NCI-H1092 treated with DMSO at 0.1 percent for 48 hours (cell line): ENCODE data around the gene PCNT.
"Not testable (repeated sequence)": the region's sequence is repeated elsewhere in the genome, so short reads cannot be mapped to it uniquely, and the experiment has no call there.

Source experiments
- DNase-seq: peaks from one replicate; lab custom pipeline; 2025; lab: John Stamatoyannopoulos, UW

The PCNT gene

GRCh38 chr21:46454634-46455390, 130.9 kb downstream of the PCNT start:
- no peak for DNase-seq

- DNase-seq = no peak
Observed at GRCh38 chr21:46455575-46456385, 131.8 kb downstream of the PCNT start.

- no peak for DNase-seq
Observed at GRCh38 chr21:46456750-46457149, 132.8 kb downstream of the PCNT start.

GRCh38 chr21:46457801-46458314, 133.9 kb downstream of the PCNT start:
- peak; percentile 44 for DNase-seq

GRCh38 chr21:46458315-46459023, 134.5 kb downstream of the PCNT start, which contains the start of gene DIP2A:
TSS of gene DIP2A (plus strand) at chr21:46458891. CDS start at chr21:46459132, 241 bp downstream.
- peak; percentile 98 for DNase-seq

GRCh38 chr21:46459024-46459355, 135.0 kb downstream of the PCNT start:
- DNase-seq = no peak

- DNase-seq = no peak
Observed at GRCh38 chr21:46459356-46460112, 135.6 kb downstream of the PCNT start.

GRCh38 chr21:46461909-46462308, 138.0 kb downstream of the PCNT start:
- no peak for DNase-seq

- not testable (repeated sequence) for DNase-seq
Observed at GRCh38 chr21:46465153-46465552, 141.2 kb downstream of the PCNT start.

- no peak for DNase-seq
Observed at GRCh38 chr21:46465651-46466050, 141.7 kb downstream of the PCNT start.

- DNase-seq = no peak
Observed at GRCh38 chr21:46468108-46468774, 144.3 kb downstream of the PCNT start.

- DNase-seq = no peak
Observed at GRCh38 chr21:46469275-46469674, 145.3 kb downstream of the PCNT start.

- DNase-seq = no peak
Observed at GRCh38 chr21:46471514-46471913, 147.6 kb downstream of the PCNT start.

- no peak for DNase-seq
Observed at GRCh38 chr21:46472246-46472645, 148.3 kb downstream of the PCNT start.

- DNase-seq = no peak
Observed at GRCh38 chr21:46474382-46474781, 150.4 kb downstream of the PCNT start.

GRCh38 chr21:46475296-46475695, 151.3 kb downstream of the PCNT start:
- DNase-seq = no peak

- no peak for DNase-seq
Observed at GRCh38 chr21:46477765-46478164, 153.8 kb downstream of the PCNT start.

- no peak for DNase-seq
Observed at GRCh38 chr21:46478910-46479309, 155.0 kb downstream of the PCNT start.

GRCh38 chr21:46480466-46480865, 156.5 kb downstream of the PCNT start:
- no peak for DNase-seq

- DNase-seq = no peak
Observed at GRCh38 chr21:46482225-46482845, 158.4 kb downstream of the PCNT start.

- no peak for DNase-seq
Observed at GRCh38 chr21:46482846-46483231, 158.9 kb downstream of the PCNT start.
